ENCODE data around the gene RPL22L1.

Gene RPL22L1

GRCh38 chr3:170909129-170909903 is 39.3 kb upstream of the RPL22L1 start:
- DNase-seq (ENCODE audit: low read depth) = no peak

GRCh38 chr3:170908235-170909116 is 38.5 kb upstream of the RPL22L1 start, which contains the start of gene EIF5A2:
TSS of gene EIF5A2 (minus strand) at chr3:170908637. CDS start at chr3:170907806, 831 bp downstream.
- H3K4me3 ChIP-seq (ENCODE audit: low read depth, low read length) = peak within 1 kb of the TSS; percentile 67
- TF ChIP-seq CTCF (IDR thresholded peaks at IDR 0.05; ENCODE audit: low read depth, low read length, missing control alignments) = no peak
- DNase-seq (ENCODE audit: low read depth) = peak; percentile 21

More at GRCh38 chr3:170909129-170909903, 39.3 kb upstream of the RPL22L1 start:
- no peak overlapping the region for H3K4me3 ChIP-seq (ENCODE audit: low read depth, low read length)
- no peak for TF ChIP-seq CTCF (IDR thresholded peaks at IDR 0.05; ENCODE audit: low read depth, low read length, missing control alignments)

GRCh38 chr3:170907637-170908234 is 37.7 kb upstream of the RPL22L1 start:
- H3K4me3 ChIP-seq (ENCODE audit: low read depth, low read length) = peak overlapping the region; percentile 67
- DNase-seq (ENCODE audit: low read depth) = no peak
- TF ChIP-seq CTCF (IDR thresholded peaks at IDR 0.05; ENCODE audit: low read depth, low read length, missing control alignments) = no peak

- DNase-seq (ENCODE audit: low read depth) = no peak
- no peak for TF ChIP-seq CTCF (IDR thresholded peaks at IDR 0.05; ENCODE audit: low read depth, low read length, missing control alignments)
- no peak overlapping the region for H3K4me3 ChIP-seq (ENCODE audit: low read depth, low read length)
Measured at GRCh38 chr3:170905862-170906261, 35.9 kb upstream of the RPL22L1 start.

GRCh38 chr3:170903123-170903522 is 33.1 kb upstream of the RPL22L1 start:
- no peak for DNase-seq (ENCODE audit: low read depth)

More at GRCh38 chr3:170903123-170903522, 33.1 kb upstream of the RPL22L1 start:
- no peak for TF ChIP-seq CTCF (IDR thresholded peaks at IDR 0.05; ENCODE audit: low read depth, low read length, missing control alignments)
- no peak overlapping the region for H3K4me3 ChIP-seq (ENCODE audit: low read depth, low read length)

Measured in GM12864 (cell line).